Neural progenitor cell (in vitro differentiated cells): ENCODE measurements around the gene ZDHHC14. TPM values are rescaled to one million over a fixed set of nuclear protein-coding genes. Genes with fewer than 3 reads are reported as not detected.

ENCODE experiments used
- DNase-seq: peaks from one replicate; pipeline ENCODE4 v3.0.0-alpha.2; 2016; ENCODE audit warnings: low spot score
- H2AFZ ChIP-seq: fragments of 200-600 bp; sonication (generic); replicated peaks from 2 replicates; pipeline ENCODE4 v1.6.1; 2016; ENCODE audit warnings: antibody characterized with exemption
- H3F3A ChIP-seq: fragments of 200-600 bp; sonication (generic); 2 replicates; pipeline ENCODE4 v1.6.1; 2016; ENCODE audit warnings: antibody characterized with exemption, low read depth
- H3K27ac ChIP-seq: fragments of 200-600 bp; sonication (generic); 2 replicates; pipeline ENCODE4 v1.5.1; 2016; ENCODE audit warnings: mild to moderate bottlenecking
- H3K27me3 ChIP-seq: fragments of 200-600 bp; sonication (generic); 2 replicates; pipeline ENCODE4 v1.6.1; 2016; ENCODE audit warnings: mild to moderate bottlenecking, moderate library complexity
- H3K36me3 ChIP-seq: fragments of 200-600 bp; sonication (generic); 2 replicates; pipeline ENCODE4 v1.5.1; 2016
- H3K4me1 ChIP-seq: fragments of 200-600 bp; sonication (generic); 2 replicates; pipeline ENCODE4 v1.6.1; 2016; ENCODE audit warnings: mixed run types
- H3K4me2 ChIP-seq: fragments of 200-600 bp; sonication (generic); 2 replicates; pipeline ENCODE4 v1.6.1; 2016
- H3K4me3 ChIP-seq: fragments of 200-600 bp; sonication (generic); 2 replicates; pipeline ENCODE4 v1.5.1; 2016
- H3K79me2 ChIP-seq: fragments of 200-600 bp; sonication (generic); 2 replicates; pipeline ENCODE4 v1.6.1; 2016; ENCODE audit warnings: low read depth
- H3K9ac ChIP-seq: fragments of 200-600 bp; sonication (generic); 2 replicates; pipeline ENCODE4 v1.6.1; 2016
- H3K9me3 ChIP-seq: fragments of 200-600 bp; sonication (generic); 2 replicates; pipeline ENCODE4 v1.5.1; 2016; ENCODE audit warnings: low read depth
- H4K20me1 ChIP-seq: fragments of 200-600 bp; sonication (generic); 2 replicates; pipeline ENCODE4 v1.6.1; 2016; ENCODE audit warnings: low read depth
- H3K27ac Mint-ChIP-seq: 3 replicates; pipeline ENCODE4 v1.8.0; 2021; ENCODE audit warnings: mixed read lengths
- H3K27me3 Mint-ChIP-seq: 2 replicates; pipeline ENCODE4 v1.8.0; 2022; ENCODE audit warnings: low read depth, mild to moderate bottlenecking, inconsistent platforms, moderate library complexity, mixed read lengths; ENCODE audit not compliant: insufficient read depth
- H3K36me3 Mint-ChIP-seq: 3 replicates; pipeline ENCODE4 v1.8.0; 2021; ENCODE audit warnings: mixed read lengths
- H3K4me1 Mint-ChIP-seq: 3 replicates; pipeline ENCODE4 v1.8.0; 2021; ENCODE audit warnings: mixed read lengths
- H3K4me3 Mint-ChIP-seq: 3 replicates; pipeline ENCODE4 v1.8.0; 2021; ENCODE audit warnings: mild to moderate bottlenecking, moderate library complexity, mixed read lengths
- H3K9me3 Mint-ChIP-seq: 3 replicates; pipeline ENCODE4 v1.8.0; 2020; ENCODE audit warnings: mixed read lengths
- CTCF ChIP-seq: fragments of 200-600 bp; sonication (generic); IDR thresholded peaks from 2 replicates; pipeline ENCODE4 v1.5.1; 2017; ENCODE audit warnings: antibody characterized with exemption, mild to moderate bottlenecking
- EZH2 ChIP-seq: fragments of 200-600 bp; sonication (generic); IDR thresholded peaks from 2 replicates; pipeline ENCODE4 v1.6.1; 2017; ENCODE audit warnings: antibody characterized with exemption, mild to moderate bottlenecking, moderate library complexity
- EZH2phosphoT487 ChIP-seq: fragments of 200-600 bp; sonication (generic); IDR thresholded peaks from 2 replicates; pipeline ENCODE4 v1.6.1; 2017; ENCODE audit warnings: antibody characterized with exemption
- total RNA-seq: library from RNA; depleted of rRNA; stranded (reverse); fragments of >200 nt; gene quantifications from 2 replicates; pipeline ENCODE4 v1.2.3, GENCODE V29; 2015; ENCODE audit warnings: low replicate concordance

The ZDHHC14 gene
- total RNA-seq, 1 donor from 2014 or later, result 14.5 TPM

DNA sequence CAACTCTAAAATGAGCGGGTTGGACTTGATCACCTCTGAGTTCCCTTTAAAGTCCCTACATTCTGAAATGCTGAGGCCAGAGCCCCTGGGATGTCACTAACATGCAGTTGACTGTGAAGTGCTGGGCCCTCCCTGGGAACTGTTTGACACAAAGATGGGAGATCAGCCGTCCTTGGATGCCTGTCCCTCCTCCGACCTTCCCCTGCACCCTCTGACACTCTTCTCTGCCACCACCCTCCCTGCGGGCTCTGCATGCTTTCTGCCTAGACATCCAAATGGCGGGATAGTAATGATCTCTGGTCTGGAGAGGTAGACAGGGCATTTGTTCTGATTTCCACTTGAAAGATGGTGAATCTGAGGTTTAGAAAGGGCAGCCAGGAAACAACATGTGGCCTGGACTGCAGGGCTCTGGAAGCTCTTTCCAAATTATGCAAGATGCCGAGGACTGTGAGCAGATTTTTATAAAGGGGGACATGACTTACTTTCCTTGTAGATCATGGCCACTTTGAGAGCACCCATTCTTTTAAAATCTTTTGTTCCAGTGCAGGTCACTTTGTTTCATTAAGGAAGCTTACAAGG is 113.2 kb downstream of the ZDHHC14 start:
- Histone ChIP-seq H3K79me2 (no peaks in the 10 kb centered on the region), H3K9ac (no peak overlapping the region), H3K9me3 (no peaks in the 10 kb centered on the region), H3F3A (no peaks in the 10 kb centered on the region), H3K4me1 (peaks cover 16% of the 10 kb centered on the region), H3K4me2 (no peak overlapping the region), H3K36me3 (no peaks in the 10 kb centered on the region), H3K4me3 (no peak overlapping the region), H4K20me1 (no peaks in the 10 kb centered on the region), H3K27me3 (no peaks in the 10 kb centered on the region), H2AFZ (no peak overlapping the region), H3K27ac (no peak overlapping the region)
- Mint-ChIP-seq H3K4me1 (peaks cover 15% of the 10 kb centered on the region), H3K27ac (no peak overlapping the region), H3K9me3 (peaks cover 6% of the 10 kb centered on the region), H3K4me3 (no peak overlapping the region), H3K36me3 (peaks cover 8% of the 10 kb centered on the region), H3K27me3 (no peaks in the 10 kb centered on the region)
- TF ChIP-seq EZH2 (no peak), CTCF (no peak), EZH2phosphoT487 (no peak)
- DNase-seq, result no peak

GRCh38 chr6:157496534-157497095 is 115.6 kb downstream of the ZDHHC14 start:
- H3K27ac Mint-ChIP-seq, result no peak overlapping the region
- Histone ChIP-seq H3K27ac (no peak overlapping the region), H3K27me3 (no peaks in the 10 kb centered on the region), H3K79me2 (no peaks in the 10 kb centered on the region), H4K20me1 (no peaks in the 10 kb centered on the region), H3K9me3 (no peaks in the 10 kb centered on the region), H2AFZ (no peak overlapping the region), H3F3A (no peaks in the 10 kb centered on the region), H3K4me2 (no peak overlapping the region), H3K4me3 (no peak overlapping the region), H3K9ac (no peak overlapping the region), H3K4me1 (peaks cover 4% of the 10 kb centered on the region), H3K36me3 (no peaks in the 10 kb centered on the region)
- TF ChIP-seq CTCF (no peak), EZH2 (no peak), EZH2phosphoT487 (no peak)
- no peak for DNase-seq
- H3K9me3 Mint-ChIP-seq, result peaks cover 6% of the 10 kb centered on the region
- no peak overlapping the region for H3K4me3 Mint-ChIP-seq
- peaks cover 10% of the 10 kb centered on the region for H3K36me3 Mint-ChIP-seq
- H3K4me1 Mint-ChIP-seq, result peaks cover 3% of the 10 kb centered on the region
- no peaks in the 10 kb centered on the region for H3K27me3 Mint-ChIP-seq

DNA sequence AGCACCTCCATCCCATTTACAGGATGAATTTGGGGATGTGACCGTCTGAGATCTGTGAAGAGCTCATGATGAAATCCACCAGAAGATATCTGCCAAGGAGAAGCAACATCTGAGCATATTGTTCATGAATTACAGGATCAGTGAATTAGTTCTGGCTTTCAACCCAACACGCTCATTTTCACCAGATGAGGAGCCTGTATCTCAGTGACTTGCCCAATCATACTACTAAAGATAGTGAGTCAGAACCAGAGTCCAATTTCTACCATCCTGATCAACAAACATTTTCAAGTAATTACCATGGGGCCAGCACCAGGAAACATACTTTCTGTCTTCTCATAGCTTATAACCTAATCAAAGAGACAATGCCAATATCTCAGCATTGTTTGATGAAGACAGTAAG is 116.6 kb downstream of the ZDHHC14 start:
- H3K4me3 Mint-ChIP-seq, result no peak overlapping the region
- DNase-seq, result no peak
- H3F3A ChIP-seq, result no peaks in the 10 kb centered on the region
- H3K4me1 Mint-ChIP-seq, result peaks cover 3% of the 10 kb centered on the region
- H3K4me2 ChIP-seq, result no peak overlapping the region
- H4K20me1 ChIP-seq, result no peaks in the 10 kb centered on the region
- H3K4me3 ChIP-seq, result no peak overlapping the region
- H3K27ac Mint-ChIP-seq, result no peak overlapping the region
- no peak overlapping the region for H2AFZ ChIP-seq
- no peak overlapping the region for H3K9ac ChIP-seq
- no peaks in the 10 kb centered on the region for H3K9me3 ChIP-seq
- no peaks in the 10 kb centered on the region for H3K27me3 Mint-ChIP-seq
- H3K36me3 Mint-ChIP-seq, result peaks cover 8% of the 10 kb centered on the region
- peaks cover 6% of the 10 kb centered on the region for H3K9me3 Mint-ChIP-seq
- TF ChIP-seq CTCF (no peak), EZH2phosphoT487 (no peak), EZH2 (no peak)
- no peaks in the 10 kb centered on the region for H3K79me2 ChIP-seq
- H3K27me3 ChIP-seq, result no peaks in the 10 kb centered on the region
- peaks cover 4% of the 10 kb centered on the region for H3K4me1 ChIP-seq
- H3K27ac ChIP-seq, result no peak overlapping the region
- H3K36me3 ChIP-seq, result no peaks in the 10 kb centered on the region
